Measurements from ENCODE around the gene PTF1A. TPM values are rescaled to one million over a fixed set of nuclear protein-coding genes. Genes with fewer than 3 reads are reported as not detected.

PTF1A gene
- polyA plus RNA-seq, 4 donors, result not detected

DNA sequence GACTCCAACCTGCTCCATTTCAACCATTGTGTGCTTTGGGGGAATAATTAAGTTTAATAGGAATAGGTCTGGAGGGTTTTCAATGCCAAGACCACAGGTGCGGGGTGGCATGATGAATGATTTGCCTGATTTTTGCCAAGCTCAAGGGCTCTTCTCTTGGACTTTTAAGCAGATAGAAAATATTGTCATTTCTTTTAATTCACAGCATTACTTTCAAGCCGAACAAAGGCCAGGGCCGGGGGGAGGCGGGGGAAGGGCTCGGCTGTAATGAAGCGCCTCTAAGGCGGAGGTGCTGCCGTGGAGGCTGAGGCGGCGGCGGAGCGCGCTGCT is 6.5 kb downstream of the PTF1A start:
- no peaks in the 10 kb centered on the region for H3K4me1 ChIP-seq (ENCODE audit: control insufficient read depth in 3 of 3, insufficient read depth in 2 of 3, low read depth in 1 of 3, low read length in 2 of 3)
- peaks cover 28 to 97% (median 49%) of the 10 kb centered on the region in 3 donors for H3K27me3 ChIP-seq (ENCODE audit: control insufficient read depth in 3 of 3, insufficient read depth in 3 of 3, low read length in 3 of 3)
- H3K27ac ChIP-seq (ENCODE audit: low read depth in 1 of 3, low read length in 2 of 3), result no peak overlapping the region
- no peak overlapping the region for H3K4me3 ChIP-seq (ENCODE audit: low read depth in 1 of 3, low read length in 3 of 3)
- H3K9me3 ChIP-seq (ENCODE audit: control insufficient read depth in 2 of 2, insufficient read depth in 1 of 2, low read depth in 1 of 2, low read length in 1 of 2), result peaks cover 0 to 3% of the 10 kb centered on the region in 2 donors
- WGBS, 3 donors, result 3 to 9% (median 4%) methylated on average over 13 of the region's 13 CpGs
- DNase-seq (no peak), FAIRE-seq (no peak)
- H3K36me3 ChIP-seq (ENCODE audit: control insufficient read depth in 3 of 3, insufficient read depth in 2 of 3, low read depth in 1 of 3, low read length in 3 of 3), result no peaks in the 10 kb centered on the region

DNA sequence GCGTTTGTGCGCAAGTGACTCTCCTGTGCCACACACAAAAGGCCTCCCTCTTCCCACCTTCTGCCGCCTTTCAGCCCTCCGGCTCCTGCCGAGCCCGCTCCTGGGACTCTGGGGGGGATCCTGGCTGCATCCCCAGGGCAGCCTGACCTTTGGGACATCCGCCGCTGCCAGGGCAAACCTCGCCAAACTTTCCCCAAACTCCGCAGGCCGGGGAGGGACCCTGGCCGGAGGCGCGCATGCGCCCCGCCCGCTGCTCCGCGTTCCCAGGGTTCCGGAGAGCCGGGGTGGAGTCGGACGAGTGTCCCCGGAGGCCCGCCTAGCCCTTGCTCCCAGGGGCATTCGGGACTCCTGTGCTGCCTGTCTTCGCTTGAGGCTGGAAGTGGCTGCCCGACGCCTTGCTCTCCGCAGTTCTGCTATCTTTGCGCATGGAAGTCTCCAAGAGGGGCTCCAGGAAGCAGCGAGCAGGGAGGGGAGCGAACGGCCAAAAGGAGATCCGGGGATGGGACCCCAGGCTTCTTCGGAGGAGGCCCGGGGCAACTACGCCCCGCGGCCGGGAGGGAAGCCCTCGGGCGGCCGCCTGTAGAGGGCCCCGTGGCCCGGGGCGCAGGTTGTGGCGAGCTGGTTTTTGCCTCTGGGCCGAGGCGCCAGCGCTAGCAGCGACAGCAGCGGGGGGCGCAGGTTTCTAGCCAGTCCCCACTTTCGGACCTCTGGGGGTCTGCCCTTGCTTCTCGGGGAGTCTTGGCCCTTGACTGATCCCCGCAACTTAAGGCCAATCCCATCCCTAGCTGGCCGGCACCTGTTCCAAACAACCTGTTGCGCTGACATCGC is 7.0 kb downstream of the PTF1A start:
- peaks cover 28 to 98% (median 54%) of the 10 kb centered on the region in 3 donors for H3K27me3 ChIP-seq (ENCODE audit: control insufficient read depth in 3 of 3, insufficient read depth in 3 of 3, low read length in 3 of 3)
- H3K27ac ChIP-seq (ENCODE audit: low read depth in 1 of 3, low read length in 2 of 3), result no peak overlapping the region
- peak in 1 of 2 donors; percentile 18 for DNase-seq

DNA sequence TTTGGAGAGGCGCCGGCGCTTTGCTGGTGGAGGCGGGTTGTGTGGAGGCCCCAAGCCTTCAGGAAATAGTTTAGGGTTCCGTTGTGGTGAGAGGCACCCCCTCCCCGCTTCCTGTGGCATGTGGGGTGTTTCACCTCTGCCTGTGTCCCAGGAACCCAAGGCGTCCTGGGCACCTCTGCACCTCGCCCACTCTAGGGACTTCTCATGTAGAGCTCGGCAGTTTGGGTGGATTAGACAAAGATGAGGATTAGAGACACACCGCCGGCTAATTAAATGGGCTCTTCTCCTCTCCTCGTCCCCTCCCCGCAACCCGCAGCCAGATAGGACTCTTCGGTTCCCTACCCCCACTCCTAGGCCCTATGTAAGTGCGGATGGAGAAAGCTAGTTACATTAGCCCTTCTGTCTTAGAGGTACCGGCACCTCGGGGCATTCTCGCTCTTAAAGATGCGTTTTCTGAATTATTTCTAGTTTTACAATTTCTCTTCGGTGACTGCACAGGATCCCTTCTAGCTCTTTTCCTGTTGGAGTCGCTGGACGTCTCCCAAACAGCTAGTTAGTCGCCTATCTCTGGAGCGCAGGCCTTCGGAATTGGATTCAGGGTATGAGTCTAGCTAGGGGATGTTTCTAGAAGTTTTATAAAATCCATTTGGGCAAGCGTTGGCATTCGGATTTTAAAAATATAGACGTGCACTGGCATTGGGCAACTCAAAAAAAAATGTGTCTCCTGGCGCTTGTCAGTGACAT is 7.8 kb downstream of the PTF1A start:
- H3K9me3 ChIP-seq (ENCODE audit: control insufficient read depth in 2 of 2, insufficient read depth in 1 of 2, low read depth in 1 of 2, low read length in 1 of 2), result no peaks in the 10 kb centered on the region
- no peak overlapping the region for H3K27ac ChIP-seq (ENCODE audit: low read depth in 1 of 3, low read length in 2 of 3)
- H3K36me3 ChIP-seq (ENCODE audit: control insufficient read depth in 3 of 3, insufficient read depth in 2 of 3, low read depth in 1 of 3, low read length in 3 of 3), result no peaks in the 10 kb centered on the region
- 3 to 8% (median 8%) methylated on average over 30 of the region's 30 CpGs for WGBS, 3 donors
- DNase-seq (no peak), FAIRE-seq (no peak)
- peaks cover 23 to 96% (median 52%) of the 10 kb centered on the region in 3 donors for H3K27me3 ChIP-seq (ENCODE audit: control insufficient read depth in 3 of 3, insufficient read depth in 3 of 3, low read length in 3 of 3)
- H3K4me1 ChIP-seq (ENCODE audit: control insufficient read depth in 3 of 3, insufficient read depth in 2 of 3, low read depth in 1 of 3, low read length in 2 of 3), result no peaks in the 10 kb centered on the region
- H3K4me3 ChIP-seq (ENCODE audit: low read depth in 1 of 3, low read length in 3 of 3), result no peak overlapping the region

More for the DNA sequence above, 7.0 kb downstream of the PTF1A start:
- peaks cover 0 to 3% of the 10 kb centered on the region in 2 donors for H3K9me3 ChIP-seq (ENCODE audit: control insufficient read depth in 2 of 2, insufficient read depth in 1 of 2, low read depth in 1 of 2, low read length in 1 of 2)
- H3K4me3 ChIP-seq (ENCODE audit: low read depth in 1 of 3, low read length in 3 of 3), result no peak overlapping the region
- no peak for FAIRE-seq
- H3K36me3 ChIP-seq (ENCODE audit: control insufficient read depth in 3 of 3, insufficient read depth in 2 of 3, low read depth in 1 of 3, low read length in 3 of 3), result no peaks in the 10 kb centered on the region
- WGBS, 3 donors, result 2 to 7% (median 4%) methylated on average over 52 to 60 of the region's 60 CpGs
- H3K4me1 ChIP-seq (ENCODE audit: control insufficient read depth in 3 of 3, insufficient read depth in 2 of 3, low read depth in 1 of 3, low read length in 2 of 3), result no peaks in the 10 kb centered on the region

DNA sequence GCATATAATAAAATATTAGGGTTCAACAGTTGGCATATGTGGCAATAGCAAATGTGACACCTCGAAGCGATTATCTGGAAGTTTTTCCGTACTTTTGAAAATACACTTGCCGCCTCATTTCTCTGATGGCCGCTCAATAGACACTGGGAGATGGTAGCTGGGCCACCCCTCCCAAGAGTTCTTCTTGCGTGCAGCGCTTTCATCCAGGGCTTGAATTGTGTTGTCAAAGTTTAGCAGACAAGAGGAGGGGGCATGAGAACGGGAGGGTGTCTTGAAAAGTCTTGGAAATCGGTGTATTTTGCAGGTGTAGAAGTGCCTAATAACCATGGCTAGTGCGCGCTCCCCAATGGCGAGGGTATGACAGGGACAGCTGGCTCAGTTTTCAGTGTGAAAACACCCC is 8.5 kb downstream of the PTF1A start:
- no peak overlapping the region for H3K4me3 ChIP-seq (ENCODE audit: low read depth in 1 of 3, low read length in 3 of 3)
- FAIRE-seq, result no peak

DNA sequence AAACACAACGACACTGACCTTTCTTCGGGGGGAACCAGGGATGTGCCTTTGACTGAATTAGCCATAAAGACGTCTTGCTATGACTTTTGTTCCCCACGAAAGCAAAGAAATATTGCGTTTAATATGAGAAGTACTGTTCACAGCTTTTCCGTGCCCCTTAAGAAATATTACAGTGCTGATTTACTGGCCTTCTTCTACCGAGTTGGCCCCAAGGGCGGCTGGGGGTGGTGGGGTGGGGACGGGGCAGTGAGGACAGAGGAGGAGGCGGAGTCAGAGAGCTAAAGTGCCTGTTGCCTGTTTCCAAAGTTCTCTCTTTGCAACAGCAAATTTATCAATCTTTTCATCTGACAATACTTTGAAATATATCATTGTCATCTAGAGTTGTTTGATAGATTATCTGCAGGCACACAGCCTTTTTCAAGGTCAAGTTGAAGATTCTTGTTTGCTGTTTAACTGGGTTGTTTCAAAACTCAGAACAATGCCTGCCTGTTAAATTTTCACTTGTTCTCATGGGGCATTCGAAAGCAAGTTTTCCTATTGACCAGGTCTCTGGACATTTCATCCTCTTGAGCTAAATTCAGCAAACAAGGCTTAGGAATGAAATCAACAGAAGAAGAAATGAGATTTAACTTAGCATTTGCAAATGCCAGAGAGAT is 9.0 kb downstream of the PTF1A start:
- H3K4me3 ChIP-seq (ENCODE audit: low read depth in 1 of 3, low read length in 3 of 3), result no peak overlapping the region
- no peaks in the 10 kb centered on the region for H3K4me1 ChIP-seq (ENCODE audit: control insufficient read depth in 3 of 3, insufficient read depth in 2 of 3, low read depth in 1 of 3, low read length in 2 of 3)
- no peak for FAIRE-seq
- no peak overlapping the region for H3K27ac ChIP-seq (ENCODE audit: low read depth in 1 of 3, low read length in 2 of 3)
- no peak for DNase-seq
- H3K36me3 ChIP-seq (ENCODE audit: control insufficient read depth in 3 of 3, insufficient read depth in 2 of 3, low read depth in 1 of 3, low read length in 3 of 3), result no peaks in the 10 kb centered on the region
- WGBS, 3 donors, result 5 to 10% (median 8%) methylated on average over 11 of the region's 11 CpGs
- H3K27me3 ChIP-seq (ENCODE audit: control insufficient read depth in 3 of 3, insufficient read depth in 3 of 3, low read length in 3 of 3), result peaks cover 17 to 84% (median 45%) of the 10 kb centered on the region in 3 donors
- no peaks in the 10 kb centered on the region for H3K9me3 ChIP-seq (ENCODE audit: control insufficient read depth in 2 of 2, insufficient read depth in 1 of 2, low read depth in 1 of 2, low read length in 1 of 2)

More for the DNA sequence above, 8.5 kb downstream of the PTF1A start:
- no peak for DNase-seq
- peaks cover 18 to 89% (median 47%) of the 10 kb centered on the region in 3 donors for H3K27me3 ChIP-seq (ENCODE audit: control insufficient read depth in 3 of 3, insufficient read depth in 3 of 3, low read length in 3 of 3)
- no peaks in the 10 kb centered on the region for H3K4me1 ChIP-seq (ENCODE audit: control insufficient read depth in 3 of 3, insufficient read depth in 2 of 3, low read depth in 1 of 3, low read length in 2 of 3)
- WGBS, 3 donors, result 11 to 24% (median 21%) methylated on average over 12 of the region's 12 CpGs
- H3K36me3 ChIP-seq (ENCODE audit: control insufficient read depth in 3 of 3, insufficient read depth in 2 of 3, low read depth in 1 of 3, low read length in 3 of 3), result no peaks in the 10 kb centered on the region
- no peak overlapping the region for H3K27ac ChIP-seq (ENCODE audit: low read depth in 1 of 3, low read length in 2 of 3)
- no peaks in the 10 kb centered on the region for H3K9me3 ChIP-seq (ENCODE audit: control insufficient read depth in 2 of 2, insufficient read depth in 1 of 2, low read depth in 1 of 2, low read length in 1 of 2)

DNA sequence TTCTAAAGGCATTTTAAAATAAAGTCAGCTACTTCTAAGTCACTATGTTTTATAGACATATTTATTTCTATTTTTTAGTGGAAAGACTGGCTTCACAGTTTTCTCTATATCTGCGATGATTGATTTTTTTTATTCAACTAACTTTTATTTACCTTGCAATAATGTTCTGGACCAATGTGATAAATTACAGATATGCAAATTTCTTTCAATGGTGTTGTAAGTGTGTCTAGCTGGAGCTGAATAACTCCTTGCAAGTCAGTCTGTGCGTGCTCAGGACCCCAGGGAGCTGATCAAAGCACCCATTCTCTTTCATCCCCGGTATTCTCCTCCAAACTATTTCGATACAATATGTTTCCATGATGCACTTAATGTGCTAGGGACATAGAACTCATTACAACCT is 9.7 kb downstream of the PTF1A start:
- no peaks in the 10 kb centered on the region for H3K4me1 ChIP-seq (ENCODE audit: control insufficient read depth in 3 of 3, insufficient read depth in 2 of 3, low read depth in 1 of 3, low read length in 2 of 3)
- H3K36me3 ChIP-seq (ENCODE audit: control insufficient read depth in 3 of 3, insufficient read depth in 2 of 3, low read depth in 1 of 3, low read length in 3 of 3), result no peaks in the 10 kb centered on the region
- no peak for FAIRE-seq
- H3K9me3 ChIP-seq (ENCODE audit: control insufficient read depth in 2 of 2, insufficient read depth in 1 of 2, low read depth in 1 of 2, low read length in 1 of 2), result no peaks in the 10 kb centered on the region
- DNase-seq, result no peak
- H3K4me3 ChIP-seq (ENCODE audit: low read depth in 1 of 3, low read length in 3 of 3), result no peak overlapping the region
- WGBS, 3 donors, result 7 to 12% (median 11%) methylated on average over 4 of the region's 4 CpGs
- H3K27me3 ChIP-seq (ENCODE audit: control insufficient read depth in 3 of 3, insufficient read depth in 3 of 3, low read length in 3 of 3), result peaks cover 11 to 77% (median 41%) of the 10 kb centered on the region in 3 donors
- no peak overlapping the region for H3K27ac ChIP-seq (ENCODE audit: low read depth in 1 of 3, low read length in 2 of 3)

DNA sequence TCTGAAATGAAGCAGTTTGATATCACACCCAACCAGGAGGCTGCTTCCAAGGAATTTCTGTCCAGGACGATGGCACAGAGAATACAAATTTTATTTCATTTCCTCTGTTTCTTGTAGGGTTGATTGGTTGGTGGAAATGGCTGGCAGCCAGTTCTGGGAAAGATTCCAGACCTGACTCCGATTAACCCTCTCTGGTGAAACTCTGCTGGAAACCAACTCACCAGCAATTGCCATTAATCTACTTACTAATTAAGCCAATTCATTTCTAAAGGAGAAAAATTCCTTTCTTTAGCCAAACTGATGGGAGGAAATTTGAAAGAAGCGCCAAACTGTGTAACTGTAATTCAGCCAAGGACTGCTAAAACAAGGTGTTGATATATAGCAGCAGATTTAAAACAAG is 10.7 kb downstream of the PTF1A start:
- no peaks in the 10 kb centered on the region for H3K9me3 ChIP-seq (ENCODE audit: control insufficient read depth in 2 of 2, insufficient read depth in 1 of 2, low read depth in 1 of 2, low read length in 1 of 2)
- DNase-seq (no peak), FAIRE-seq (no peak)
- H3K27ac ChIP-seq (ENCODE audit: low read depth in 1 of 3, low read length in 2 of 3), result no peak overlapping the region
- no peaks in the 10 kb centered on the region for H3K4me1 ChIP-seq (ENCODE audit: control insufficient read depth in 3 of 3, insufficient read depth in 2 of 3, low read depth in 1 of 3, low read length in 2 of 3)
- H3K27me3 ChIP-seq (ENCODE audit: control insufficient read depth in 3 of 3, insufficient read depth in 3 of 3, low read length in 3 of 3), result peaks cover 6 to 67% (median 35%) of the 10 kb centered on the region in 3 donors
- 5 to 13% (median 6%) methylated on average over 3 of the region's 3 CpGs for WGBS, 3 donors
- H3K4me3 ChIP-seq (ENCODE audit: low read depth in 1 of 3, low read length in 3 of 3), result no peak overlapping the region
- no peaks in the 10 kb centered on the region for H3K36me3 ChIP-seq (ENCODE audit: control insufficient read depth in 3 of 3, insufficient read depth in 2 of 3, low read depth in 1 of 3, low read length in 3 of 3)
